H1 (cell line): ENCODE results near the gene MORC3. TPM values are rescaled to one million over a fixed set of nuclear protein-coding genes. Genes with fewer than 3 reads are reported as not detected.
A peak's percentile ranks its signal among the peaks of the same experiment; 100 is the strongest.

ENCODE experiments used
- CTCF ChIA-PET: fragments of 300-600 bp; sonication (Branson Sonifier 250); formaldehyde crosslinking; loops from one replicate; lab custom pipeline; 2021; ENCODE audit not compliant: partially characterized antibody; lab: Charles Lee
- POLR2A ChIA-PET: fragments of 300-600 bp; sonication (Branson Sonifier 250); formaldehyde crosslinking; loops from one replicate; lab custom pipeline; 2021; ENCODE audit warnings: inconsistent platforms; ENCODE audit not compliant: partially characterized antibody; lab: Charles Lee
- DNase-seq, 2 experiments: peaks; one replicate each; pipeline versions ENCODE4 v3.0.0 to v3.0.0-alpha.2; 2010 to 2022; ENCODE audit warnings: low spot score in 2 of 2, low read depth in 1 of 2, mixed read lengths in 1 of 2
- FAIRE-seq: peaks from 2 replicates; lab custom pipeline; 2011; peaks lifted over from hg19 to GRCh38; lab: Jason Lieb, UNC
- H2AFZ ChIP-seq: 2 replicates; pipeline ENCODE4 v1.8.1; 2012; ENCODE audit warnings: low read length, inconsistent platforms
- H2AK5ac ChIP-seq: 2 replicates; pipeline ENCODE4 v1.6.1; 2013; ENCODE audit warnings: low read depth, low read length
- H2BK120ac ChIP-seq: replicated peaks from 2 replicates; pipeline ENCODE3; 2013; ENCODE audit warnings: low read depth, low read length, inconsistent platforms
- H2BK12ac ChIP-seq: 2 replicates; pipeline ENCODE4 v1.6.1; 2013; ENCODE audit warnings: low read depth, low read length
- H2BK15ac ChIP-seq: 2 replicates; pipeline ENCODE4 v1.6.1; 2013; ENCODE audit warnings: low read length
- H2BK20ac ChIP-seq: 2 replicates; pipeline ENCODE4 v1.6.1; 2013; ENCODE audit warnings: low read length
- H2BK5ac ChIP-seq: 2 replicates; pipeline ENCODE4 v1.6.1; 2013; ENCODE audit warnings: low read depth, low read length
- H3K14ac ChIP-seq: 2 replicates; pipeline ENCODE4 v1.6.1; 2013; ENCODE audit warnings: inconsistent platforms; ENCODE audit not compliant: insufficient read length
- H3K18ac ChIP-seq: 2 replicates; pipeline ENCODE4 v1.6.1; 2013; ENCODE audit warnings: low read length; ENCODE audit errors: extremely low read depth
- H3K23ac ChIP-seq: 2 replicates; pipeline ENCODE4 v1.6.1; 2013; ENCODE audit warnings: inconsistent platforms; ENCODE audit not compliant: insufficient read length
- H3K23me2 ChIP-seq: 2 replicates; pipeline ENCODE4 v1.6.1; 2013; ENCODE audit warnings: low read depth, low read length
- H3K27ac ChIP-seq: 2 replicates; pipeline ENCODE4 v1.6.1; 2011; ENCODE audit warnings: low read depth, low read length, inconsistent platforms
- H3K27me3 ChIP-seq, 4 experiments: replicated peaks in 1 of 4; 1 replicate in 1 of 4; 2 replicates in 3 of 4; pipeline versions ENCODE4 v1.6.1 to v1.8.1; 2011 to 2013; ENCODE audit warnings: low read length in 3 of 4, mild to moderate bottlenecking in 3 of 4, inconsistent platforms in 2 of 4, mixed read lengths in 2 of 4, moderate library complexity in 1 of 4; ENCODE audit not compliant: control insufficient read depth in 3 of 4, insufficient read depth in 3 of 4; ENCODE audit errors: extremely low read depth in 1 of 4
- H3K36me3 ChIP-seq, 4 experiments: 2 replicates each; pipeline versions ENCODE4 v1.6.1 to v1.8.1; 2011 to 2013; ENCODE audit warnings: mild to moderate bottlenecking in 4 of 4, low read length in 3 of 4, moderate library complexity in 2 of 4, control low read depth in 1 of 4, inconsistent platforms in 1 of 4; ENCODE audit not compliant: insufficient read depth in 4 of 4, control insufficient read depth in 2 of 4
- H3K4ac ChIP-seq: replicated peaks from 2 replicates; pipeline ENCODE3; 2013; ENCODE audit warnings: low read length, low read depth, mixed read lengths, inconsistent platforms; ENCODE audit not compliant: insufficient read length
- H3K4me1 ChIP-seq, 4 experiments: replicated peaks in 1 of 4; 1 replicate in 1 of 4; 2 replicates in 3 of 4; pipeline versions ENCODE4 v1.6.1 to v1.8.1; 2011 to 2013; ENCODE audit warnings: low read length in 3 of 4, inconsistent platforms in 2 of 4, mixed read lengths in 1 of 4; ENCODE audit not compliant: insufficient read depth in 4 of 4, control insufficient read depth in 3 of 4
- H3K4me2 ChIP-seq, 2 experiments: 2 replicates each; pipeline versions ENCODE4 v1.6.1 to v1.8.1; 2011 to 2013; ENCODE audit warnings: low read depth in 2 of 2, low read length in 2 of 2, control low read depth in 1 of 2, inconsistent platforms in 1 of 2, mild to moderate bottlenecking in 1 of 2; ENCODE audit not compliant: insufficient read depth in 1 of 2
- H3K4me3 ChIP-seq, 4 experiments: fragments of 200-600, 300-600 bp in 1 of 4; sonication (generic), shearing (Covaris generic), sonication (Bioruptor Twin) in 1 of 4; 2 replicates each; pipeline versions ENCODE4 v1.5.1 to v1.8.1; 2011 to 2016; ENCODE audit warnings: low read length in 4 of 4, low read depth in 3 of 4, control low read depth in 2 of 4, inconsistent platforms in 2 of 4, mild to moderate bottlenecking in 2 of 4, mixed read lengths in 1 of 4, moderate library complexity in 1 of 4; ENCODE audit not compliant: insufficient read depth in 2 of 4; ENCODE audit errors: extremely low read depth in 1 of 4
- H3K56ac ChIP-seq: replicated peaks from 2 replicates; pipeline ENCODE3; 2013; ENCODE audit warnings: low read depth, mild to moderate bottlenecking, mixed read lengths, low read length, inconsistent platforms; ENCODE audit not compliant: insufficient read length
- H3K79me1 ChIP-seq: 2 replicates; pipeline ENCODE4 v1.6.1; 2013; ENCODE audit warnings: low read depth, low read length, control low read depth
- H3K79me2 ChIP-seq, 2 experiments: 2 replicates each; pipeline versions ENCODE4 v1.6.1 to v1.8.1; 2012 to 2013; ENCODE audit warnings: low read length in 2 of 2, mild to moderate bottlenecking in 2 of 2, inconsistent platforms in 1 of 2; ENCODE audit not compliant: insufficient read depth in 2 of 2, control insufficient read depth in 1 of 2
- H3K9ac ChIP-seq, 4 experiments: replicated peaks in 1 of 4; 1 replicate in 1 of 4; 2 replicates in 3 of 4; pipeline versions ENCODE4 v1.6.1 to v1.8.1; 2011 to 2013; ENCODE audit warnings: low read depth in 3 of 4, low read length in 3 of 4, control low read depth in 2 of 4, mild to moderate bottlenecking in 2 of 4, moderate library complexity in 2 of 4, inconsistent platforms in 1 of 4; ENCODE audit errors: extremely low read depth in 1 of 4
- H3K9me3 ChIP-seq, 2 experiments: 2 replicates each; pipeline versions ENCODE4 v1.6.1 to v1.8.1; 2012 to 2013; ENCODE audit warnings: mild to moderate bottlenecking in 2 of 2, moderate library complexity in 2 of 2, control low read depth in 1 of 2, inconsistent platforms in 1 of 2, low read depth in 1 of 2, low read length in 1 of 2, mixed read lengths in 1 of 2; ENCODE audit not compliant: insufficient read depth in 2 of 2
- H4K20me1 ChIP-seq, 2 experiments: replicated peaks in 1 of 2; 2 replicates each; pipeline versions ENCODE3 to v1.8.1; 2011 to 2013; ENCODE audit warnings: inconsistent platforms in 2 of 2, low read length in 2 of 2, mild to moderate bottlenecking in 1 of 2; ENCODE audit not compliant: insufficient read depth in 2 of 2, control insufficient read depth in 1 of 2
- H4K5ac ChIP-seq: 2 replicates; pipeline ENCODE4 v1.6.1; 2013; ENCODE audit warnings: low read length, low read depth, mixed read lengths, inconsistent platforms; ENCODE audit not compliant: insufficient read length
- H4K8ac ChIP-seq: 2 replicates; pipeline ENCODE4 v1.8.0; 2013; ENCODE audit warnings: mild to moderate bottlenecking, moderate library complexity, low read length, inconsistent platforms; ENCODE audit not compliant: insufficient read depth; ENCODE audit errors: extremely low read depth
- H4K91ac ChIP-seq: replicated peaks from 2 replicates; pipeline ENCODE3; 2013; ENCODE audit warnings: low read length, mixed read lengths, inconsistent platforms; ENCODE audit not compliant: insufficient read length
- EP300 ChIP-seq, 2 experiments: IDR thresholded peaks; 1 replicate in 1 of 2; 2 replicates in 1 of 2; pipeline ENCODE4 v1.6.1; 2011 to 2012; ENCODE audit warnings: low read depth in 2 of 2, low read length in 2 of 2, mild to moderate bottlenecking in 2 of 2, borderline replicate concordance in 1 of 2, inconsistent platforms in 1 of 2, moderate library complexity in 1 of 2
- EZH2 ChIP-seq: fragments of 200-600 bp; sonication (generic); IDR thresholded peaks from 2 replicates; pipeline ENCODE4 v1.7.1; 2012; ENCODE audit warnings: low read depth, mild to moderate bottlenecking, moderate library complexity, low read length, inconsistent platforms; ENCODE audit not compliant: severe bottlenecking
- PHF8 ChIP-seq: fragments of 200-600 bp; sonication (generic); conservative IDR thresholded peaks from 2 replicates; pipeline ENCODE4 v1.7.1; 2012; ENCODE audit warnings: low read depth, mild to moderate bottlenecking, inconsistent platforms, low read length, moderate library complexity
- RNF2 ChIP-seq: fragments of 200-900, 300-1000 bp; sonication (generic); IDR thresholded peaks from 2 replicates; pipeline ENCODE4 v1.7.1; 2016; ENCODE audit warnings: borderline replicate concordance, low read depth, mild to moderate bottlenecking, antibody characterized with exemption, low read length; ENCODE audit not compliant: poor library complexity, severe bottlenecking; ENCODE audit errors: missing control alignments
- TAF7 ChIP-seq: optimal IDR thresholded peaks from 2 replicates; pipeline ENCODE3; 2011; ENCODE audit warnings: low read depth, mild to moderate bottlenecking, inconsistent platforms, low read length, moderate library complexity, borderline replicate concordance
- YY1 ChIP-seq: IDR thresholded peaks from 2 replicates; pipeline ENCODE4 v1.6.1; 2011; ENCODE audit warnings: low read depth, mild to moderate bottlenecking, low read length
- WGBS, 2 experiments: shearing (Covaris generic) in 1 of 2; methylation state at CpG; one replicate each; pipeline versions ENCODE4 v1.1.6 to v1.1.7; 2013 to 2015; ENCODE audit warnings: low lambda C conversion rate in 2 of 2, mixed read lengths in 2 of 2, inconsistent platforms in 1 of 2, low coverage in 1 of 2, missing lambda C conversion rate in 1 of 2; ENCODE audit not compliant: insufficient replicate concordance in 2 of 2, insufficient coverage in 1 of 2, insufficient read length in 1 of 2; ENCODE audit errors: extremely low coverage in 1 of 2, missing lambda C conversion rate in 1 of 2; 5-methylcytosine and 5-hydroxymethylcytosine counted together
- polyA plus RNA-seq, 7 experiments: library from polyadenylated mRNA; depleted of rRNA in 3 of 7; stranded (reverse) in 5 of 7; unstranded in 2 of 7; fragments of >200 nt in 5 of 7; fragments of 200-250 nt in 2 of 7; gene quantifications; 1 replicate in 5 of 7; 2 replicates in 1 of 7; 4 replicates in 1 of 7; pipeline versions ENCODE4 v1.2.1 to v1.2.3, GENCODE V29; 2011 to 2013; ENCODE audit warnings: missing spikeins in 2 of 7, mixed read lengths in 2 of 7
- total RNA-seq: library from RNA; stranded (reverse); fragmentation: NEBNext Ultra II Directional; extraction: Animal tissue kit (Norgen Biotek cat#: 25700); gene quantifications from 2 replicates; pipeline ENCODE4 v1.2.1, GENCODE V29; 2021

MORC3 gene
- total and polyA plus RNA-seq, 2 of the 8 experiments (the other 6 are each of a cell fraction or from before 2014, with no cell fraction given) = 5.0 to 20.4 TPM

GRCh38 chr21:36386031-36386642 is 66.1 kb downstream of the MORC3 start:
- no peaks in the 10 kb centered on the region for H3K9me3 ChIP-seq
- FAIRE-seq (no peak), DNase-seq (no peak)
- H3K23ac ChIP-seq = no peak overlapping the region
- TF ChIP-seq EZH2 (no peak), PHF8 (no peak), TAF7 (no peak), RNF2 (no peak), YY1 (no peak), EP300 (IDR thresholded peaks at IDR 0.05; ENCODE audit: borderline replicate concordance in 1 of 2, low read depth in 2 of 2, low read length in 2 of 2) (no peak)
- peak overlapping the region; percentile 73 to 99 (median 74) for H3K4me3 ChIP-seq
- H3K23me2 ChIP-seq = no peaks in the 10 kb centered on the region; the same call in 1 of the 2 replicates
- ChIA-PET POLR2A (interaction anchor here (0.7 to 1.7 kb wide), 4 partner anchors 9 to 231 kb away, joined by 3 to 5 read pairs (median 4); no protein-coding TSS in a partner anchor), CTCF (interaction anchor here (1.2 kb wide), 1 partner anchor 176 kb away, joined by 3 read pairs; no protein-coding TSS in a partner anchor)
- no peak overlapping the region; the same call in 1 of the 2 replicates for H3K27ac ChIP-seq
- H3K4me1 ChIP-seq = peaks cover 0 to 9% (median 3%) of the 10 kb centered on the region in 4 experiments; a peak in 3 of 7 replicates
- peak overlapping the region in 3 of 4 experiments; percentile 71 to 78 (median 71); a peak in 5 of 7 replicates for H3K9ac ChIP-seq
- H2BK5ac ChIP-seq = no peak overlapping the region
- H4K20me1 ChIP-seq = no peaks in the 10 kb centered on the region
- H2BK20ac ChIP-seq = no peak overlapping the region
- H3K36me3 ChIP-seq = peaks cover 0 to 12% (median 2%) of the 10 kb centered on the region in 4 experiments; a peak in 4 of 8 replicates
- no peaks in the 10 kb centered on the region; the same call in 1 of the 2 replicates for H3K79me1 ChIP-seq
- no peak overlapping the region for H4K91ac ChIP-seq
- 84% methylated on average over 20 of the region's 21 CpGs; no CpG with 5 or more reads in 1 of the 2 experiments for WGBS, 2 experiments
- no peaks in the 10 kb centered on the region for H3K79me2 ChIP-seq
- H2AFZ ChIP-seq = peak overlapping the region; percentile 75; the same call in 1 of the 2 replicates
- H2BK120ac ChIP-seq = no peak overlapping the region
- peak overlapping the region; percentile 71 to 95 for H3K4me2 ChIP-seq
- H3K27me3 ChIP-seq = no peaks in the 10 kb centered on the region
- no peak overlapping the region for H2BK15ac ChIP-seq
- H2AK5ac ChIP-seq = no peak overlapping the region
- H4K8ac ChIP-seq = no peak overlapping the region
- no peak overlapping the region for H3K18ac ChIP-seq
- no peak overlapping the region for H3K14ac ChIP-seq
- no peak overlapping the region for H2BK12ac ChIP-seq
- H3K56ac ChIP-seq = no peak overlapping the region
- H3K4ac ChIP-seq = no peak overlapping the region
- H4K5ac ChIP-seq = no peak overlapping the region
